ENCODE results near the gene DTD1.

The DTD1 gene

DNA sequence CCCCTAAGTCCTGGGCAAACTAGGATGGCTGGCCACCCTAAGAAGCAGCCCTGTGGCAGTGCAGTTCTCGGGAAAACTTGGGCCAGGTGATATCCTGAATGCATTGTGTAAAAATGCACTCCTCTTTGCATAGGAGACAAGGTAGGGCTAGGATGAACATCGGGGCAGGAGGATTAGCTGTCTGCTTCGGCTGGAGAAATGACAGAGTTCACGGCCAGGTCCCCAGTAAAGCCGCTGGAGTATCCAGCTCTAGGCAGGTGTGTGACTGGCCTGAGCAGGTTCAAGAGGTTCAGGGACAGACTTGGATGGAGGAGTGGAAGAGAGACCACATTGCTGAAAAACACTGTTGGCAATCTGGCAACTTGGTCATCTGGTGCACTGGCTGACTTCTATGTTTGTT is 26.4 kb downstream of the DTD1 start:
- peaks cover 9% of the 10 kb centered on the region; the same call in 1 of the 2 replicates for H3K36me3 ChIP-seq (ENCODE audit: insufficient read depth, low read length)
- no peaks in the 10 kb centered on the region for H3K27me3 ChIP-seq (ENCODE audit: insufficient read depth, low read length)
- H3K9me2 ChIP-seq (ENCODE audit: low read depth, low read length), result no peaks in the 10 kb centered on the region
- TF ChIP-seq EZH2 (IDR thresholded peaks at IDR 0.05; ENCODE audit: borderline replicate concordance, low read length), result no peak
- no peak for TF ChIP-seq CTCF (IDR thresholded peaks at IDR 0.05; ENCODE audit: low read length)
- no peak overlapping the region for H3K27ac ChIP-seq (ENCODE audit: low read depth, low read length, poor library complexity, severe bottlenecking)
- H3K9ac ChIP-seq (ENCODE audit: low read length), result no peak overlapping the region
- H3K79me2 ChIP-seq (ENCODE audit: insufficient read depth, low read length), result no peaks in the 10 kb centered on the region
- H4K20me1 ChIP-seq (ENCODE audit: insufficient read depth, low read length), result no peaks in the 10 kb centered on the region
- no peak overlapping the region for H2AFZ ChIP-seq (ENCODE audit: low read length)
- no peak overlapping the region for H3K4me3 ChIP-seq (ENCODE audit: low read depth, low read length, poor library complexity, severe bottlenecking)
- no peak overlapping the region for H3K4me2 ChIP-seq (ENCODE audit: low read length)
- no peaks in the 10 kb centered on the region for H3F3A ChIP-seq (ENCODE audit: insufficient read depth, low read length)
- no peaks in the 10 kb centered on the region for H3K4me1 ChIP-seq (ENCODE audit: insufficient read depth, low read length, severe bottlenecking)
- peaks cover 4% of the 10 kb centered on the region; the same call in 1 of the 2 replicates for H3K9me3 ChIP-seq (ENCODE audit: low read length)

DNA sequence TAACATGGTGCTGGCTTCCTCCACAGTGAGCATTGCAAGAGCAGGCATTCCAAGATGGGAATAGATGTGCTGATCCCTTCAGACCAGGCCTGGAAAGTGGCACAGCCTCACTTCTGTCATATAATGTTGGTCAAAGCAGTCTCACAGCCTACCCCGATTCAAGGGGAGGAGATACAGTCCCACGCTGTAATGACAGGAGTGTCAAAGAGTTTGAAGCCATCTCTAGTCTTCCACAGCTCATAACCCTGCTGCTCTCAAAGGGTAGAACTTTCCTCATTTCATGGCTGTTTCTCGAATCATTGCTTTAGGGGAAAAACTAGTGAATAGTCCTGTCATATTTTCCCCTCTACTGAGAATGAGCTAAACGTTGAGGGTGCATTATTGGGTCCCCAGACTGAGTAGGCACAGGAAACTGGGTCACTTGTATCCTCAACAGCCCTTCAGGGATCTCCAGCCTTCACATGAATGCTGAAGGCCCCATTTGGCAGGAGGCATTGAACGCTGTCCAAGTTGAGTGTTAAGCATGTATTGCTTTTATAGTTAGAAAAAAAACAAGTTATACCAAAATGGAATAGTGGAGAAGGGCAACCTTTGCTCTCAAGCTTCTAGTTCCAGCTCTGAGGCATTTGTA is 27.3 kb downstream of the DTD1 start:
- no peak for TF ChIP-seq EZH2 (IDR thresholded peaks at IDR 0.05; ENCODE audit: borderline replicate concordance, low read length)
- Histone ChIP-seq H3K4me3 (ENCODE audit: low read depth, low read length, poor library complexity, severe bottlenecking) (no peak overlapping the region), H3K4me2 (ENCODE audit: low read length) (no peak overlapping the region), H3K9me3 (ENCODE audit: low read length) (peaks cover 4% of the 10 kb centered on the region; the same call in 1 of the 2 replicates), H3K27ac (ENCODE audit: low read depth, low read length, poor library complexity, severe bottlenecking) (no peak overlapping the region), H3K4me1 (ENCODE audit: insufficient read depth, low read length, severe bottlenecking) (no peaks in the 10 kb centered on the region), H3K9ac (ENCODE audit: low read length) (no peak overlapping the region), H3K79me2 (ENCODE audit: insufficient read depth, low read length) (no peaks in the 10 kb centered on the region), H3K27me3 (ENCODE audit: insufficient read depth, low read length) (no peaks in the 10 kb centered on the region), H3K9me2 (ENCODE audit: low read depth, low read length) (no peaks in the 10 kb centered on the region), H4K20me1 (ENCODE audit: insufficient read depth, low read length) (no peaks in the 10 kb centered on the region), H3F3A (ENCODE audit: insufficient read depth, low read length) (no peaks in the 10 kb centered on the region), H3K36me3 (ENCODE audit: insufficient read depth, low read length) (peaks cover 9% of the 10 kb centered on the region; the same call in 1 of the 2 replicates), H2AFZ (ENCODE audit: low read length) (no peak overlapping the region)

GRCh38 chr20:18621004-18621403 is 33.1 kb downstream of the DTD1 start:
- Histone ChIP-seq H3K9me3 (ENCODE audit: low read length) (peaks cover 4% of the 10 kb centered on the region; the same call in 1 of the 2 replicates), H3K79me2 (ENCODE audit: insufficient read depth, low read length) (no peaks in the 10 kb centered on the region), H3K9ac (ENCODE audit: low read length) (no peak overlapping the region), H3K27ac (ENCODE audit: low read depth, low read length, poor library complexity, severe bottlenecking) (no peak overlapping the region), H3K9me2 (ENCODE audit: low read depth, low read length) (no peaks in the 10 kb centered on the region), H3F3A (ENCODE audit: insufficient read depth, low read length) (no peaks in the 10 kb centered on the region), H3K4me2 (ENCODE audit: low read length) (no peak overlapping the region), H4K20me1 (ENCODE audit: insufficient read depth, low read length) (no peaks in the 10 kb centered on the region), H3K4me3 (ENCODE audit: low read depth, low read length, poor library complexity, severe bottlenecking) (no peak overlapping the region), H2AFZ (ENCODE audit: low read length) (no peak overlapping the region), H3K4me1 (ENCODE audit: insufficient read depth, low read length, severe bottlenecking) (no peaks in the 10 kb centered on the region), H3K27me3 (ENCODE audit: insufficient read depth, low read length) (no peaks in the 10 kb centered on the region), H3K36me3 (ENCODE audit: insufficient read depth, low read length) (peaks cover 9% of the 10 kb centered on the region; the same call in 1 of the 2 replicates)
- TF ChIP-seq CTCF (IDR thresholded peaks at IDR 0.05; ENCODE audit: low read length), result no peak
- no peak for TF ChIP-seq EZH2 (IDR thresholded peaks at IDR 0.05; ENCODE audit: borderline replicate concordance, low read length)
